Lower leg skin (tissue), 3 donors: ENCODE measurements around the gene DOK7.

Source experiments
- CTCF ChIP-seq, 3 donors: fragments of 450-650 bp; IDR thresholded peaks; one replicate each; pipeline ENCODE4 v1.5.1; 2016; ENCODE audit warnings: antibody characterized with exemption in 3 of 3, mild to moderate bottlenecking in 3 of 3, moderate library complexity in 2 of 3
- POLR2A ChIP-seq, 2 donors: fragments of 450-650 bp; IDR thresholded peaks; one replicate each; pipeline ENCODE4 v1.6.1; 2016 to 2017; ENCODE audit warnings: antibody characterized with exemption in 2 of 2, mild to moderate bottlenecking in 1 of 2, moderate library complexity in 1 of 2

GRCh38 chr4:3476341-3476747 is 13.2 kb downstream of the DOK7 start:
- no peak for TF ChIP-seq CTCF (IDR thresholded peaks at IDR 0.05)
- no peak for TF ChIP-seq POLR2A (IDR thresholded peaks at IDR 0.05)
